SK-N-MC (cell line): Measurements from ENCODE around the gene VIPR2.

Experiments used
- EZH2 ChIP-seq: fragments of 200-600 bp; sonication (generic); IDR thresholded peaks from one replicate; pipeline ENCODE4 v1.6.1; 2017; ENCODE audit warnings: antibody characterized with exemption
- FOXP2 ChIP-seq: optimal IDR thresholded peaks from 2 replicates; pipeline ENCODE3; 2011; ENCODE audit warnings: mild to moderate bottlenecking, moderate library complexity; ENCODE audit not compliant: insufficient read depth; ENCODE audit errors: extremely low read length, control extremely low read depth
- POLR2AphosphoS5 ChIP-seq: IDR thresholded peaks from 2 replicates; pipeline ENCODE4 v1.6.1; 2012; ENCODE audit warnings: mild to moderate bottlenecking, low read depth, low read length, borderline replicate concordance

GRCh38 chr7:159154243-159154642 is 9.6 kb upstream of the VIPR2 start:
- no peak for TF ChIP-seq EZH2
- TF ChIP-seq POLR2AphosphoS5: no peak
- TF ChIP-seq FOXP2: no peak
